GM19372 (cell line): ENCODE measurements around the gene TACSTD2.
A peak's percentile ranks its signal among the peaks of the same experiment; 100 is the strongest.
"Not testable (repeated sequence)": the region's sequence is repeated elsewhere in the genome, so short reads cannot be mapped to it uniquely, and the experiment has no call there.

Experiments used
- ATAC-seq: cut with Tn5 transposase; IDR thresholded peaks from one replicate; pipeline ENCODE4 v1.9.1; 2021; ENCODE audit warnings: mild to moderate bottlenecking, low read depth, moderate library complexity; ENCODE audit not compliant: unreplicated experiment

Gene TACSTD2

DNA sequence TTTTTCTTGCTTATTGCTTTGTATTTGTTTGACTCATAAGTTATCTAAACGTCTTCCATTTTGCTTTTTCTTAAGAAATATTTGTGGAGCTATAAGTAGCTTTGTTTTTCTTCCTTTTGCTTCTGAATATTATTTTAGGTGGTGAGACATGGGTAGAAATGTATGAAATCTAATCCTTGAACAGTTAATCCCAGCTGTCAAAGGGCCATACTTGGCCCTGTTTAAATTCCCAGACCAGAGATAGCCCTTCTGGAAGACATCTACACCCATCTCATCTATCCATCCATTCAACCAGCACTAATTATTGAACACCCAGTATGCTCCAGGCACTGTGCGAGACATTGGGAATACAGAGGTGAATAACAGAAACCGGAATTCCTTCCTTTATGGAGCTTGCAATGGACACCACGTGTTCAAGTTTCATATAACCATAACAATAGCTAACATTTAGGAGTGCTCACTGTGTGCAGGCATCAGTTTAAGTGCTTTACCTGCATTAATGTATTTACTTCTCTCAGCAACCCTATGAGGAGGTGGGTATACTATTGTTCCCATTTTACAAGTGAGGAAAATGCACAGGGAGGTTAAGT is 8.7 kb downstream of the TACSTD2 start:
- ATAC-seq = no peak

DNA sequence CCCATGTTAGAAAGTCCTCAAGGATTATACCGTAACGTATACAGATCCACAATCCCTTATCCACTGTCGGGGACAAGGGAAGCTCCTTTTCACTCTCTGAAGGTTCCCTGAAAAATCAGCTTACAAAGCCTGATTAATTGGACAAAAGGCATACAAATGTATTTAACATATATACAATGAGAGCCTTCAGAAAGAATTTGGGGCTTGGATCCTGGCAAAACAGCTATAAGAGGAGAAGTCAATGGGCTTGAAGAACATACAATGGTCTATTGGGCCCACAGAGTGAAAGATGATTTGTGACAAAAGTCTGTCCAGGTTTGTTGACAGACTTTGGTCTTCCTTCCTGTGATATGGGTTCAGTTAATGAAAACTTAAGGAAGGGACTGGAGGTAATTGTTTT is 10.7 kb downstream of the TACSTD2 start:
- ATAC-seq = no peak

DNA sequence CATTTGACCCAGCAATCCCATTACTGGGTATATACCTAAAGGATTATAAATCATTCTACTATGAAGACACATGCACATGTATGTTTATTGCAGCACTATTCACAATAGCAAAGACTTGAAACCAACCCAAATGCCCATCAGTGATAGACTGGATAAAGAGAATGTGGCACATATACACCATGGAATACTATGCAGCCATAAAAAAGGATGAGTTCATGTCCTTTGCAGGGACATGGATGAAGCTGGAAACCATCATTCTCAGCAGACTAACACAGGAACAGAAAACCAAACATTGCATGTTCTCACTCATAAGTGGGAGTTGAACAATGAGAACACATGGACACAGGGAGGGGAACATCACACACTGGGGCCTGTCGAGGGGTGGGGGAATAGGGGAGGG is 13.3 kb downstream of the TACSTD2 start:
- not testable (repeated sequence) for ATAC-seq

DNA sequence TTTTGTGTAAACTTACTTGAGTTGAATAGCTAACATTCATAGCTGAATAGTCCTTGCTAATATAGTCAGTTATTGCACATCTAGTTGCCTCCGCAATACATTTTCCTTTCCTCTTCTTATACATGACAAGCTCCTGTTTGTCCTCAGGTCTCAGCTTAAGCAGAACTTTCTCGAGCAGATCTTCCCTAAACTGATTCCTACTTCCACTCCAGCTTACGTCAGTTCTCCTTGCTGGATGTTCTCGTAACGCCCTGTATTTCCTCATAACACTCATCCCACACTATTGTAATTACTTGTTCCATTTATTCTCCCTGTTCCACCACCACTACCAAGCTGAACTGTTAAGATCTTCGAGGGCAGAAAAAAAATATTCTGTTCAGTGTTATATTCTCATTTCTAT is 15.4 kb downstream of the TACSTD2 start:
- no peak for ATAC-seq

DNA sequence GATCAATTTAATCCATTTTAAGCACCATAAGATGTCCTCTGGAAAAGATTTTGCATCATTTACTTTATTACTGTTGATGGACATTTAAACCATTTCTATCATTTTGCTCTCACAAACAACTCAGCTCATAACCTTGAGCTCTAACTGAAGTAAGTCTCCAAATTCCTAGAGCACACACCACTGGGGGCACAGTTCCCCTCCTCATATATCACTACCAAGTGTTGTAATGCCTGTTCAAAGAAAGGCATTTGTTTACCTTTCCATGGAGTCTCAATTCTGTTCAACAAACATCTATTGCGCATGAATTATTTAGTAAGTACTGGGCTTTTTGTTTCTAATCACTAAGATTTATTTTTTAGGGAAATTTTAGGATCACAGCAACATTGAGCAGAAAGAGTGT is 21.7 kb downstream of the TACSTD2 start:
- no peak for ATAC-seq

DNA sequence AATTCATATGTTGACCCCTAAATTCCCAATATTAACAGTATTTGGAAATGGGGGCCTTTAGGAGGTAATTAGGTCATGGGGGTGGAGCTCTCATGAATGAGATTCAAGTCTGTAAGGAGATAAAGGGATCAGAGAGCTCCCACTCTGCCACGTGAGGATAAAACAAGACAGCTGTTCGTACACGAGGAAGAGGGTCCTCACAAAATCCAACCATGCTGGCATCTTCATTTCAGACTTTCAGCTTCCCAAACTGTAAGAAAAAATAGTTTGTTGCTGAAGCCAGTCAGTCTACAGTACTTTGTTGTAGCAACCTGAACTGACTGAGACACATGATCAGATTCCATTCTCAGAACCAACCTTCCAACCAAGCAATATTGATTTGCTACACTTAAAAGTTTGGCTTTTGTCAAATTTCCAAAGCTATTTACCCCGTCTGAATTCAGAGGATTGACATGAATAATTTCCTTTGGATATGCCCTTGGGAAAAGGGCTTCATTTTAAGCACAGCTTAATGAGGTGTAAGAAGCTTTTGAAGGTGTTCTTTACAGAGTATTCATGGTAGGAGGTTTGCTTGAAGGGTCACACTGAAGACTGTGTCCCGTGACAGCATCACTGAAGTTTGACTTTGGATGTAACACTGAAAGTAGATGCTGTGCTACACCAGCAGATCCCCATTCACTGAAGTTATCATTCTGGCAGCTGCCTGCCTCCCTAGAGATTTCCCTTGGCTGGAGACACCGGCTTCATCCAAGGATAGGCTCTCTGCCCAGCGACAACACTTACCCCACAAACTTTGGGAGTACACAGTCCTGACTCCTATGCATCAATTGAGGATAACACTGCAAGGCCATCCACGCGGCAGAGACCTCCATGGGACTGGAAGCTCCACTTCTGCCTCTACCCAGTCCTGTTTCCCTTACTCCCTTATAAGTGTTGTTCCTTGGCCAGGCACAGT is 25.6 kb downstream of the TACSTD2 start:
- no peak for ATAC-seq

DNA sequence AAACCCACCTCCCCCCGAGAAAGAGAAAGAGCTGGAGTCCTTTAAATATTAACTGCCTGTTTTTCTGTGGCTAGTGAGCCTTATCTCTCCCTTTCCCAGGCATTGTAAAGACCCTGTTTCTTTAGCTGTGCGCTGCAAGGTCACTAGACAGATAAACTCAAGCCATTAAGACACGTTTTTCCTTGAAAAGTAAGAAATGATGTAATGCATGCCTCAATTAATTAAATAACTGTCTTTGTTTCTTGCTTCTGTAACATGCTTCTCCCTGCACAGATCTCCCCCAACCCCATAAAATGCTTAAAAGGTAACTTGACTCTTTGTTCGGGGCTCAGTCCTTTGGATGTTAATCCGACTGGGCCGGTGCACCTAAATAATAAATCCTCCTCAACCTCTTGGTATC is 27.8 kb downstream of the TACSTD2 start:
- ATAC-seq = not testable (repeated sequence)

DNA sequence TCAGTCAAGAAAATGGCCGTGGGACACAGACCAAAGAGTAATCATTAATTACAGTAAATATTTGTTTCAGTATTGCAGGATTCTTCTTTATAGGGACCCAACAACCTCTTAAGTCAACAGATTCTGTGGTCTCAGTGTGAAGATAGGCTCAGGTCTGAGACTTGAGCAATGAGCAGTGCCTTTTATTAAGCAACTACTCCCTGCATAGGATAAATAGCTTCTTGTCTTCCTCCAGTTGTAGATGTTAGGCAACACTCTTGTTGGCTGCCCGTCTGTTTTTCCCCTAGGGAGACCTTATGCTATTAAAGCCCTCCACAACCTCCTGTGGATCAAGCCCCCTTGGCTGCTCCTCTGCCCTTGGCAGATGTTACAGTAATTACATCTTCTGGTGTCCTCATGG is 28.7 kb downstream of the TACSTD2 start:
- ATAC-seq = no peak

DNA sequence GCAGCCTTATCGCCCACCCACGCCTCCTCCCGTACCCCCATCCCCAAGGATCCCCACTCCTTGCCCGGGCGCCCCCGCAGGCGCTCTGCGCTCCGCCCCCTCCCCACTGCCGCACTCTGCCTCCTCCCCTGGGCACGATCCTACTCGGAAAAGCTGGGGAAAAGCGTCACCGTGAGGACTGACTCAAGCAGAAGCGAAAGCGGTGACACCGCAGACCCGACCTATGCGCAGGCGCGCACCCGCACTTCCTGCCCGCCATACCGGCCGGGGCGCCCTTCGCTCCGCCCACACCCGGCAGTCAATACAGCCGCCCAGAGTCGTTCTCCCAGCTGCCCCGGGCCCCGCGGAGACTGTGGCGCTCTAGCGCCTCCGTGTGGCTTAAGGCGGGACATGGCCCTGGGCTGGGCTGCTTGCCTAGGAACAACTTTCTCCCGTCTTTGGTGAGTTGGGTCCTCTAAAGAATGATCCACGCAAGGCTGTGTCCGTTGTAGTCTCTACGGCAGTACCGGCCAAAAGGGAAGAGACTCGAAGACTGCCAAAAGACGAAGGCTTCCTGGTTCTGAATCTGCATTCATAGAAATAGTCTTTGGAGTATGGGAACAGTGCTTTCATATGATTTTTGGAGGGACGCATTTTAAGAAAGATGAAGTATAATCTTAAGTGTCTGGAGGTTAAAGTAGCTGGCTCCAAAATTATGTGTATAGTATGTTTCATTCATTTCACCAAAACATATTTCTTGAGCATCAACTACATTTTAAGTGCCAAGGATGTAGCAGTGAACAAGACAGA is 30.3 kb downstream of the TACSTD2 start, which contains the start of gene OMA1:
OMA1 (minus strand) TSS at position 207 of the 789 bp plus-strand sequence. CDS start 7,432 bp downstream, outside the sequence.
- peak; percentile 94 for ATAC-seq

DNA sequence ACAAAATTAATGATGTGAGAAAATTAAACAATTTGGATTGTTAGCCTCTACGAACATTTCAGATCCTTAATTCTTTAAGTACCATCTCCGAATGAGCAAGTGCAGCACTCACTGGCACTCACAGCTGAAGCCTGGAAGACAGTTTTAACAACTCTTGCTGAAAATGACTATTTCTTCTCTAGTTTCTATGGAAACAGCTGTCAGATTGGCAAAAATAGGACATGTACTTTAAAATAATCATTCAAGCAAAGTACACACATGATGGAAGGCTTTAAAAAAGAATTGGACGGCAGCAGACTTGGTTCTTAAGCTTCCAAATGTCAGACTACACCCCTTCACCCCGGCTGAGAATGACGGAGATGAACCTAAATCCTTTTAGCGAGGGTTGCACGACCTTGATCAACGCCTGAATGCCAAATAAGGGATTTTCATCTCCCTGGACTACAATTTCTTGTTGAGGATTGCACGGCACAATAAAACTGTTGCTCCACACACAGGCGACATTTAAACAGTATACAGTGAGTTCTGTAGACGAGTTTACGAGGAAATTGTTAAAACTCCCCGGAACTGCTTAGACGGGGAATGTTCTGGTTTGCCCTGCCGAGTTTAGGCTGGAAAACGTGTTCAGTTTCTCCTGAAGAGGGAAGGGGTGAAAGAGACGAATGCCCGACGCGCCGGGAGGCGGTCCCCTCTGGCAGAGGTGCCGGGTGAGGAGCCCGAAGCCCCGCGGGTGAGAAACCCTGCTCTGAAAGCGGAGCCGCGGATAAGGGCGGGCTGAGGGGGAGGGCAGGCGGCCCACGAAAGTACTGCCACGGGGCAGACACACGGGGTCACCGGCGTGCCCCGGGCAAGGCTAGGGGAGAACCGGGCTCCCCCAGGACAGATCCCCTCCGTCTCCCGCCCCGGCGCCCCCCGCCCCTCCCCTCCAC is 31.2 kb downstream of the TACSTD2 start:
- ATAC-seq = peak; percentile 51

DNA sequence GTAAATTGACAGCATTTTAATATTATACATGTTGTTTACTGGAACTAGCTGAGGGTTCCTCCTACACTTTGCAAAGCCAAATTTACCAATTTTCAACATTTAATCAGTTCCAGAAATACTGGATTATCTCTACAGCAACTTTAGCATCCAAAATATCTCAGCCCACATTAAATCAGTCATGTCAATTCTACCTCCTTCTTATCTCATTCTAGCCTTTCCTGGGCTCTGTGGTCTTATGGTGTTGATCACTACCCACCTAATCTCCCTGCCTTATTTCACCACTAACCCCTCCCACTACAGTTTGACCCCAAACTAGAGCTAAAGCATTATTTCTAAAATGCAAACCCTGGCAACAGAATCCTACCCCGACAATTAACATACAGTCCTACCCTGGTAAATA is 33.8 kb downstream of the TACSTD2 start:
- no peak for ATAC-seq

DNA sequence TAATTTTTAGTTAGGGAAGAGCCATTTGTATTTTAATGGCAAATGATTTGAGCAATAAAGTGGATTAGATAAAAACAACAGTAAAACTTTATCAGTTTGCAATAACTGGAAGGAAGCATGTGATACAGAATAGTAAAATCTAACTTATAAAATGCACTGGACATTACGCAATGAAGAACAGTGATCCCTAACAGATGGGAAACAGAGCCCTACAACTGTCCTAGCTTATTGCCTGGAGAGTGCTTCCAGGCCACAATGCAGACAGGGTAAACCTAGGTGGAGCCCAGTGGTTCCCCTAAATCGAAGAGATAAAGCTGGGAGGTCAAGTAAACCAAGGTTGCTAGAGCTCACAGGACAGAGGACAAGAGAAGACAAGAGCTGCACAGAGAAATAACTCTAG is 37.5 kb downstream of the TACSTD2 start:
- no peak for ATAC-seq

DNA sequence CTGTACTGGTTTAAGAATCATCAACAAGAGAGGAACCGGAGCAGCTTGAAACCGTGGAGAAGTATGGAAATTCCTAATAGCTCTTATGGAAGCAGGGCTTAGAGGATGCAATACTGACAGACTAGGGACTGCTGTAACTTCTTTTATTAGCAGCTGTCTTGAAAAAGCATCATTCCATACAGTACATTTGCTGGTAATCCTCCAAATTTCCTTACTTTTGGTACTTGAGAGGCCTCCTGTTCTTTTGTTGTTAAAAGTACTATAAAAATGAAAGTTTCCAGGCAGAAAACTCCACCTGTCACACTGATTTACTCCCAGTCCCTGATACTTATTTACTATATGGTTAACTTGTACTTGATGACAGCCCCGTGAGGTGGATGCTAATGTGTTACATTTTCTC is 38.2 kb downstream of the TACSTD2 start:
- no peak for ATAC-seq

DNA sequence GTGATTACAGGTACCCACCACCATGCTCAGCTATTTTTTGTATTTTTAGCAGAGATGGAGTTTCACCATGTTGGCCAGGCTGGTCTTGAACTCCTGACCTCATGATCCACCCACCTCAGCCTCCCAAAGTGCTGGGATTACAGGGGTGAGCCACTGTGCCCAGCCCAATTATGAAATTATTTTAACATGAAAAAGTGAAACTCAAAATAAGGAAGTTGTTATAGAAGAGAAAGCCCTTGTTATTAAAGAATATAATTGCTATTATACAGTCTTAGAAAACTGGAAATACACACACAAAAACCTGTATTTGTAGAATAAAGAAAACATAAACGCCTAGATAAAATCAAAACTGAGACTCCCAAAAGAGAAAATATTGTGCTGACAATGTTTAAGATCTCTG is 45.2 kb downstream of the TACSTD2 start:
- not testable (repeated sequence) for ATAC-seq

DNA sequence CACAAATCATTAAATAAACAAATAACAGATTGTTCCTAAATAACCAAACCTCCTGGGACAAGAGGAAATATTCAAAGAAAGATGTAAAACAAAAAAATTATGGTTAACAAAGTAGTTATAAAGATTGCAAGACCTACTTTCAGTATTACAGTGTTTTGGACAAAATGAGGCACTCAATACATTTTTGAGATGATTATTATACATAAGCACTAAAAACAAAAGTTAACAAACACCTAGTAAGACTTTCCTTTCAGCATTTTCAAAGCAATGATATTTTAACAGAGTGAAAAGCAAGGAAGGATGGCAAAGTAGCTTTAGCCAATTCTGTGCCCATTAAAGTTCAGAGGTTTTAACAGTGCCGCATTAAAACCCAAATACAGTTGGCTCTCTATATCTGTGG is 47.8 kb downstream of the TACSTD2 start:
- no peak for ATAC-seq

DNA sequence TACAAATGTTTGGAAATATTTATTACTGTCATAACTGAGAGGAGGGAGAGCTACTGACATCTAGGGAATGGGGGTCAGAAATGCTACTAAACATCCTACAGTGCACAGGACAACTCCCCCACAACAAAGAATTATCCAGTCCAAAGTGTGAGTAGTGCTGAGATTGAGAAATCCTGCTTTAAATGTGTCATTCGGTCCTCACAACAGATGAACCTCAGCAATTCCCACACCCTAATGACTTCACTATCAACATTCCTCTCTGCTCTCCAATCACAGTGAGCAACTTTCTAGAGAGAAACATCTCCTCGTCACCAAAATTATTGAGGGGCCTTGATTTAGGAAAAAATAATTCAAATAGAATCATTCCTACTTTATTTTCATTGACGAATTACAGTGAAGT is 48.5 kb downstream of the TACSTD2 start:
- no peak for ATAC-seq
